ENCODE results near the gene FBXL13.
"Not testable (repeated sequence)": the region's sequence is repeated elsewhere in the genome, so short reads cannot be mapped to it uniquely, and the experiment has no call there.

Gene FBXL13

DNA sequence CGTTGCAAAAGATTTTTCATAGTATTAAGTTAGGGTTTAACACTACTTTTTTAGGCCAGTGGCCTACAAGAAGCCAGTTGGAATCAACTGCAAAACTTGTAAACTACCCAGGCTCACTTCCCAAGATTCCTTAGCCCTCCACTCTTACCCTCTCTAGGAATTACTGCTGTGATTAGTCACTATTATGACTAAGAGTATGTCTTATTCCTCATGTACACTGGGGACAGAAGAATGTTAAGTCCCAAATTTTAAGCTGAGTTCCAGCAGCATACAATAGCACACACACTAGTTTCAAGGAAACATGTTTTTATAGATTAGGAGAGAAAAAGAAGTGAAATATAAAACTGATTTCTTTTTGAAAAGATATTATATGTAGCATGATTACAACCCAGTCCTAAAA lies 42.8 kb downstream of the FBXL13 start:
- POLR2A ChIA-PET (ENCODE audit: low non-redundant PET): no interaction called here
- no peak overlapping the region for H3K27ac ChIP-seq
- DNase-seq (ENCODE audit: low spot score): no peak
- CTCF ChIA-PET: no interaction called here
- TF ChIP-seq, protein P1, sequence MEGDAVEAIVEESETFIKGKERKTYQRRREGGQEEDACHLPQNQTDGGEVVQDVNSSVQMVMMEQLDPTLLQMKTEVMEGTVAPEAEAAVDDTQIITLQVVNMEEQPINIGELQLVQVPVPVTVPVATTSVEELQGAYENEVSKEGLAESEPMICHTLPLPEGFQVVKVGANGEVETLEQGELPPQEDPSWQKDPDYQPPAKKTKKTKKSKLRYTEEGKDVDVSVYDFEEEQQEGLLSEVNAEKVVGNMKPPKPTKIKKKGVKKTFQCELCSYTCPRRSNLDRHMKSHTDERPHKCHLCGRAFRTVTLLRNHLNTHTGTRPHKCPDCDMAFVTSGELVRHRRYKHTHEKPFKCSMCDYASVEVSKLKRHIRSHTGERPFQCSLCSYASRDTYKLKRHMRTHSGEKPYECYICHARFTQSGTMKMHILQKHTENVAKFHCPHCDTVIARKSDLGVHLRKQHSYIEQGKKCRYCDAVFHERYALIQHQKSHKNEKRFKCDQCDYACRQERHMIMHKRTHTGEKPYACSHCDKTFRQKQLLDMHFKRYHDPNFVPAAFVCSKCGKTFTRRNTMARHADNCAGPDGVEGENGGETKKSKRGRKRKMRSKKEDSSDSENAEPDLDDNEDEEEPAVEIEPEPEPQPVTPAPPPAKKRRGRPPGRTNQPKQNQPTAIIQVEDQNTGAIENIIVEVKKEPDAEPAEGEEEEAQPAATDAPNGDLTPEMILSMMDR (conservative IDR thresholded peaks at IDR 0.05; ENCODE audit: low read depth): no peak

DNA sequence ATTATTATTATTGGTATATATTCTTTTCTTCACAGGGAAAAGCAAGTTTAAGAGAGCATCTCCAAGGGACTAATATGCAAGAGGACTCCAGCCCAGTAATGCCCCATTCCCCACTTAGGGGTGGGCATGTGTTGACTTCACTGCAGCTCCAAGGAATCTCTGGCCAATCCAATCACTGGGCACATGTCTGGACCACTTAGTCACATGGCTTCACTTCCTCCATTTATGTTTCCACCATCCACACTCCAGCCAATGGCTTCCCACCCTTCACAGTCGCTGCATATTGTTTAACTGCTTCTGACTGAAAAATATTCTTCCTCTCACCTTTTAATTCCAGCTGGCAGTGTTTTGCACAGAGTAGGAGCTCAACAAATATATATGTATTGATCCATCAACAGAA lies 43.6 kb downstream of the FBXL13 start:
- TF ChIP-seq, protein P1 (conservative IDR thresholded peaks at IDR 0.05; ENCODE audit: low read depth): no peak
- no peak overlapping the region for H3K27ac ChIP-seq
- ChIA-PET POLR2A (ENCODE audit: low non-redundant PET) (no interaction called here), CTCF (no interaction called here)
- no peak for DNase-seq (ENCODE audit: low spot score)

DNA sequence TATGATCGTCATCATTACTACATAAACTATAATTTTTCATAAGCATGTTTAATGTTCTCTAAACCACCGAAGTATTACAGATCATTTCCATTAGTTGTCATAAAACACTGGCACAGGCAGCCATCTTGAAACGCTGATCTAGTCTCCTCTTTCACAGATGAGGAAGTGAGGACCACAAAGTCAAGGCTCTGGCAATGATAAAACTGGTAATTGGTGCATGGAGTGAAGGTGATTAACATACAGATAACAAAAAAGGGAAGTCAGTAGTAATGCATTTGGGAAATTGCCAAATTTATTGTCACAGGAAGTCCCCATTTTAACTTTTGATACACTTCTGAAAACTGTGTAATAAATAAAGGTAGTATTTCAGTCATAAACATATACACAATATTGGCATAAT lies 49.3 kb downstream of the FBXL13 start:
- CTCF ChIA-PET: no interaction called here
- H3K27ac ChIP-seq: no peak overlapping the region
- no peak for DNase-seq (ENCODE audit: low spot score)
- TF ChIP-seq, protein P1 (conservative IDR thresholded peaks at IDR 0.05; ENCODE audit: low read depth): no peak
- POLR2A ChIA-PET (ENCODE audit: low non-redundant PET): no interaction called here

DNA sequence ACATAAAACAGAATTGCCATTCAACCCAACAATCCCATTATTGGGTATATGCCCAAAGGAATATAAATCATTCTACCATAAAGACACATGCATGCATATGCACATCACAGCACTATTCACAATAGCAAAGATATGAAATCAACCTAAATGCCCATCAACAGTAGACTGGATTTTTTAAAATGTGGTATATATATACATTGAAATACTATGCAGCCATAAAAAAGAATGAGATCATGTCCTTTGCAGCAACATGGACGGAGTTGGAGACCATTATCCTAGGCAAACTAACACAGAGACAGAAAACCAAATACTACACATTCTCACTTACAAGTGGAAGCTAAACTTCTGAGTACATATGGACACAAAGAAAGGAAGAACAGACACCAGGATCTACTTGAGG lies 51.0 kb downstream of the FBXL13 start:
- CTCF ChIA-PET: interaction anchor here (0.6 kb wide), 1 partner anchor 22 kb away, joined by 5 read pairs; no protein-coding TSS in a partner anchor

DNA sequence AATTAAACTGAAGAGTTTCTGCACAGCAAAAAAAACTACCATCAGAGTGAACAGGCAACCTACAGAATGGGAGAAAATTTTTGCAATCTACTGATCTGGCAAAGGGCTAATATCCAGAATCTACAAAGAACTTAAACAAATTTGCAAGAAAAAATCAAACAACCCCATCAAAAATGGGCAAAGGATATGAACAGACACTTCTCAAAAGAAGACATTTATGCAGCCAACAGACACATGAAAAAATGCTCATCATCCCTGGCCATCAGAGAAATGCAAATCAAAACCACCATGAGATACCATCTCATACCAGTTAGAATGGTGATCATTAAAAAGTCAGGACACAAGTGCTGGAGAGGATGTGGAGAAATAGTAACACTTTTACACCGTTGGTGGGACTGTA lies 53.1 kb downstream of the FBXL13 start:
- POLR2A ChIA-PET (ENCODE audit: low non-redundant PET); DNase-seq (ENCODE audit: low spot score); H3K27ac ChIP-seq; CTCF ChIA-PET: not testable (repeated sequence)

More for the DNA sequence above, 51.0 kb downstream of the FBXL13 start:
- DNase-seq (ENCODE audit: low spot score); H3K27ac ChIP-seq; POLR2A ChIA-PET (ENCODE audit: low non-redundant PET): not testable (repeated sequence)

DNA sequence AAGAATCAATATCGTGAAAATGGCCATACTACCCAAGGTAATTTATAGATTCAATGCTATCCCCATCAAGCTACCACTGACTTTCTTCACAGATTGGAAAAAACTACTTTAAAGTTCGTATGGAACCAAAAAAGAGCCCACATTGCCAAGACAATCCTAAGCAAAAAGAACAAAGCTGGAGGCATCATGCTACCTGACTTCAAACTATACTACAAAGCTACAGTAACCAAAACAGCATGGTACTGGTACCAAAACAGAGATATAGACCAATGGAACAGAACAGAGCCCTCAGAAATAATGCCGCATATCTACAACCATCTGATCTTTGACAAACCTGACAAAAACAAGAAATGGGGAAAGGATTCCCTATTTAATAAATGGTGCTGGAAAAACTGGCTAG lies 53.7 kb downstream of the FBXL13 start:
- H3K27ac ChIP-seq; CTCF ChIA-PET; DNase-seq (ENCODE audit: low spot score); POLR2A ChIA-PET (ENCODE audit: low non-redundant PET): not testable (repeated sequence)

DNA sequence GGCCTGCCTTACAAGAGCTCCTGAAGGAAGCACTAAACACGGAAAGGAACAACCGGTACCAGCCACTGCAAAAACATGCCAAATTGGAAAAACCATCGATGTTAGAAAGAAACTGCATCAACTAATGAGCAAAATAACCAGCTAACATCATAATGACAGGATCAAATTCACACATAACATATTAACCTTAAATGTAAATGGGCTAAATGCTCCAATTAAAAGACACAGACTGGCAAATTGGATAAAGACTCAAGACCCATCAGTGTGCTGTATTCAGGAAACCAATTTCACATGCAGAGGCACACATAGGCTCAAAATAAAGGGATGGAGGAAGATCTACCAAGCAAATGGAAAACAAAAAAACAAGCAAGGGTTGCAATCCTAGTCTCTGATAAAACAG lies 56.3 kb downstream of the FBXL13 start:
- H3K27ac ChIP-seq; POLR2A ChIA-PET (ENCODE audit: low non-redundant PET); CTCF ChIA-PET; DNase-seq (ENCODE audit: low spot score): not testable (repeated sequence)

DNA sequence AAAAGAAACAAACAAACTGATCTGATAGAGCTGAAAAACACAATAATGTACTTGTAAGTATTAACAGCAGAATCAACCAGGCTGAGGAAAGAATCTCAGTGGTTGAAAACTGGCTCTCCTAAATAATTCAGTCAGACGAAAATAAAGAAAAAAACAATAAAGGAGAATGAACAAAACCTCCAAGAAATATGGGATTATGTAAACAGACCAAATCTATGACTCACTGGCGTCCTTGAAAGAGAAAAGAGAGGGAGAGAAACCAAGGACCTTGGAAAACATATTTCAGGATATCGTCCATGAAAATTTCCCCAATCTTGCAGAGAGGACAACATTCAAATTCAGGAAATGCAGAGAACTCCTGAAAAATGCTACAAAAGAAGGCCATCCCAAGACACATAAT lies 62.9 kb downstream of the FBXL13 start:
- ChIA-PET CTCF (no interaction called here), POLR2A (ENCODE audit: low non-redundant PET) (no interaction called here)
- no peak for DNase-seq (ENCODE audit: low spot score)
- TF ChIP-seq, protein P1 (conservative IDR thresholded peaks at IDR 0.05; ENCODE audit: low read depth): no peak
- no peak overlapping the region for H3K27ac ChIP-seq

DNA sequence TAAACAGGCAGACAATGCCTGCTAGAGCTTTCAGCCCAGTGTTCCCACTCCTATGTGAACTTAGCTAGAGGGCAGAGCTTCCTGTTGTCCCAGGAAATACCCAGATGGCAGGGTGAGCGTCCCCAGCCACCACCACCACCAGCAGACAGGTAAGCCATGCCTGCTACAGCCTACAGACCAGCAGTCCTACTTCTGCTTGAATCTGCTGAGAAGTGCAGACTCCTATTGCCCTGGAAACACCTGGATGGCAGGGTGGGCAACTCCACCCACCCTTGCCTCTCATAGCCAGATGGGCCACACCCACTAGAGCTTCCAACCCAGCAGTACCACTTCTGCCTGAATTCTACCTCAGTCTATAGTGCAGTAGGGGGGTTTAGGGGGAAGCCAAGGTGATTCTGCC lies 64.4 kb downstream of the FBXL13 start:
- ChIA-PET CTCF (no interaction called here), POLR2A (ENCODE audit: low non-redundant PET) (no interaction called here)
- TF ChIP-seq, protein P1 (conservative IDR thresholded peaks at IDR 0.05; ENCODE audit: low read depth): no peak
- no peak for DNase-seq (ENCODE audit: low spot score)
- H3K27ac ChIP-seq: no peak overlapping the region

All from RWPE1 (cell line).